Activated CD8-positive, alpha-beta T cell treated with anti-CD3 and anti-CD28 coated beads, Interleukin-2, amount 10 ng/mL, durations not matched to agents 7 days and 5 days (primary cell): ENCODE measurements around the gene ZNF90. TPM values are rescaled to one million over a fixed set of nuclear protein-coding genes. Genes with fewer than 3 reads are reported as not detected.
"Not testable (repeated sequence)": the region's sequence is repeated elsewhere in the genome, so short reads cannot be mapped to it uniquely, and the experiment has no call there.

ENCODE experiments used
- ATAC-seq: fragments of 150-1000 bp; cut with Tn5 transposase; one replicate; pipeline ENCODE4 v1.10.0; 2021; ENCODE audit warnings: moderate library complexity
- CTCF ChIA-PET: fragments of 350-600 bp; sonication (Branson Sonifier 250); formaldehyde crosslinking; loops from one replicate; lab custom pipeline; 2021; ENCODE audit warnings: antibody characterized with exemption; lab: Charles Lee
- POLR2A ChIA-PET: fragments of 350-600 bp; sonication (Branson Sonifier 250); formaldehyde crosslinking; loops from one replicate; lab custom pipeline; 2021; ENCODE audit warnings: antibody characterized with exemption; lab: Charles Lee
- DNase-seq: peaks from one replicate; pipeline ENCODE4 v3.0.0-alpha.2; 2020
- H3K27ac Mint-ChIP-seq: one replicate; pipeline ENCODE4 v1.8.0; 2021; ENCODE audit warnings: mild to moderate bottlenecking, mixed read lengths
- H3K27me3 Mint-ChIP-seq: one replicate; pipeline ENCODE4 v1.8.0; 2021; ENCODE audit warnings: low read depth, mixed read lengths
- H3K36me3 Mint-ChIP-seq: one replicate; pipeline ENCODE4 v1.8.0; 2021; ENCODE audit warnings: low read depth, mixed read lengths
- H3K4me1 Mint-ChIP-seq: one replicate; pipeline ENCODE4 v1.8.0; 2021; ENCODE audit warnings: low read depth, mixed read lengths
- H3K4me3 Mint-ChIP-seq: one replicate; pipeline ENCODE4 v1.8.0; 2021; ENCODE audit warnings: mild to moderate bottlenecking, mixed read lengths
- H3K9me3 Mint-ChIP-seq: one replicate; pipeline ENCODE4 v1.8.0; 2022; ENCODE audit warnings: mixed read lengths; ENCODE audit not compliant: insufficient read depth
- total RNA-seq, 2 experiments: library from RNA; stranded (reverse); gene quantifications; one replicate each; pipeline ENCODE4 v1.2.3, GENCODE V29; 2021

Gene ZNF90
- total RNA-seq, 2 experiments from 2014 or later = 16.2 to 17.0 TPM

DNA sequence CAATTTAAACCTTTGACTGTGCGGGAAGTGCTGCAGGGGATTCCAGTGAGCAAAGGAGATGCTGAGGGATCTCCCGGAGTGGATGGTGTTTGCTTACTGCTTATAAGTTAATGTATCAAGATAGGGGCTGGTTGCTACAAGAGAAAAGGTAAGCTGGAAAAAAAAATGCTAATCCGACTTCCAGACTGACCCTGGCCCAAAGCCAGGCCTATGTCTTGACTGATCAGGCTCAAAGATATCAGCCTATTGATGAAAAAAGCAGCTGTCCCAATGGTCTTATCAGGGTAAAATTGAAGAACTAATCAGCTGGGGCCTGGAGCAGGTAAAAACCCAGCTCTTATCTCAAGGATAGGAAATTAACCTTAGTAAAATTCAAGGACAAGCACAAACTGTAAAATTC lies 10.9 kb upstream of the ZNF90 start:
- Mint-ChIP-seq H3K9me3 (peaks cover 24% of the 10 kb centered on the region), H3K4me3 (no peak overlapping the region), H3K4me1 (no peaks in the 10 kb centered on the region), H3K27ac (no peak overlapping the region), H3K27me3 (no peaks in the 10 kb centered on the region), H3K36me3 (peaks cover 2% of the 10 kb centered on the region)
- CTCF ChIA-PET = interaction anchor here (2.2 kb wide), 1 partner anchor 11 kb away, joined by 5 read pairs; the partner anchor contains the start of gene ZNF90
- POLR2A ChIA-PET = no interaction called here
- DNase-seq (no peak), ATAC-seq (no peak)

DNA sequence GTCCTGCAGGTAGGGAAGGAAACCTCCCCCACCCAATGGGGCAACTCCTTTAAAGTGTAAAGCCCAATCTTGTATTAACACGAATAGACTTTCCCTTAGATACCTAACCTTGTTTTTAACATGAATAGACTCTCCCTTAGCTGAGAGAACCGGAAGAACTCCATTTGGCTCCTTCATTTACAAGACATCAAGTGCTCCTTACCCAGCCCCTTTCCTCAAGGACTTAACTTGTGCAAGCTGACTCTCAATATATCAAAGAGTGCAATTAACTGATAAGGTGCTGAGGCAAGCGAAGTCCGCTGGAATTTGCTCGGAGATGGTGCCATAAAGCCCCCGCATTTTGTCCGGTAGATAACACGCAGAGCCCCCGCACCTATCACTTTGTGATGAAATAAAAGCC lies 9.9 kb upstream of the ZNF90 start:
- Mint-ChIP-seq H3K27ac (no peak overlapping the region), H3K27me3 (no peaks in the 10 kb centered on the region), H3K4me3 (no peak overlapping the region), H3K4me1 (no peaks in the 10 kb centered on the region), H3K9me3 (peaks cover 29% of the 10 kb centered on the region), H3K36me3 (peaks cover 2% of the 10 kb centered on the region)
- POLR2A ChIA-PET = interaction anchor here (0.6 kb wide), 1 partner anchor 112 kb away, joined by 3 read pairs; no protein-coding TSS in a partner anchor
- DNase-seq (no peak), ATAC-seq (no peak)
- CTCF ChIA-PET = interaction anchor here (2.2 kb wide), 1 partner anchor 10 kb away, joined by 5 read pairs; the partner anchor contains the start of gene ZNF90

DNA sequence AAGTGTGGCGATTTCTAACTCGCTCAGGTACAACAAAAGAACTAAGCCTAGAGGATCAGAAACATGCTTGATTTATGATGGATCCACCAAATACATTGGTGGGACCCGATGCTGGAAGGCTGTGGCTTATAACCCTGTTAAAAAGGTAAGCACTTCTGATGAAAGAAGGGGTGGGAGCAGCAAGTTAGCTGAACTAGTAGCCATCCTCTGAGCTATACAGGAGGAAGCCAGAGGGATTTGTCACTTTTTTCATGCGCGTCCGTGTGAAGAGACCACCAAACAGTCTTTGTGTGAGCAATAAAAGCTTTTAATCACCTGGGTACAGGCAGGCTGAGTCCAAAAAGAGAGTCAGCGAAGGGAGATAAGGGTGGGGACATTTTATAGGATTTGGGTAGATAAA lies 9.2 kb upstream of the ZNF90 start:
- DNase-seq, ATAC-seq, H3K27me3 Mint-ChIP-seq, POLR2A ChIA-PET, H3K36me3 Mint-ChIP-seq, CTCF ChIA-PET, H3K4me1 Mint-ChIP-seq, H3K27ac Mint-ChIP-seq, H3K4me3 Mint-ChIP-seq: not testable (repeated sequence)
- peaks cover 29% of the 10 kb centered on the region for H3K9me3 Mint-ChIP-seq

DNA sequence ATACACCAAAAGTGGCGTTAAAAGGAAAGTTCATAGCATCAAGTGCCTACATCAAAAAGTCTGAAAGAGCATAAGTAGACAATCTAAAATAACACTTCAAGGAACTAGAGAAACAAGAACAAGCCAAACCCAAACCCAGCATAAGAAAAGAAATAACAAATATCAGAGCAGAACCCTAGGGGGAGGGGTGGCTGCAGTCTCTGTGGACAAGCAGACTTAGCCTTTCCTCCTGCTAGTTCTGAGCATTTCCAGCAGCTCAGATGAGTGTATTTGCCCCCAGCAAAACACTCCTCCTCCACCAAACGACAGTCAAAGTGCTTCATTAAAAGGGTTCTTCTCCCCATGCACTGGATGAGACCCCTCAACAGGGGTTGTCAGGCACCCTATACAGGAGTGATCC lies 7.1 kb upstream of the ZNF90 start:
- H3K4me3 Mint-ChIP-seq = no peak overlapping the region
- ATAC-seq (no peak), DNase-seq (no peak)
- POLR2A ChIA-PET = no interaction called here
- no peak overlapping the region for H3K27ac Mint-ChIP-seq
- H3K27me3 Mint-ChIP-seq = no peaks in the 10 kb centered on the region
- CTCF ChIA-PET = no interaction called here
- peaks cover 2% of the 10 kb centered on the region for H3K36me3 Mint-ChIP-seq
- peaks cover 29% of the 10 kb centered on the region for H3K9me3 Mint-ChIP-seq
- H3K4me1 Mint-ChIP-seq = no peaks in the 10 kb centered on the region

DNA sequence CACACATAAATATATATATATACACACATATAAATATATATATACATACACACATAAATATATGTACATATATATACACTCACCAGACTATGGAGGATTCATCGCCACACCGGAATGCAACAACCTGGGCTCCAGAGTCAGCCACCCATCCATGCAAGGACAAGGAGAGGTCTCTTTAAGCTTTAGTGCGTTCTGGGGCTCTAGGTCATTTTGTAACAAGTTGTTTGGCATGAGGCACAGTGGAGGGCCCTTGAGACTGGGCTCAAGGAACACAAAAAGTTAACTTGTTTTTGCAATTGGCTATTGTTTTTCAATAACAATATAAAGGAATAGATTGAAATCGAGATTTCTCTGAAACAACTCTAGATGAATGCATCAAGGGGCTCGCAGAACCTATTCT lies 4.9 kb upstream of the ZNF90 start:
- Mint-ChIP-seq H3K4me1 (peaks cover 2% of the 10 kb centered on the region), H3K36me3 (peaks cover 6% of the 10 kb centered on the region), H3K9me3 (peaks cover 28% of the 10 kb centered on the region), H3K27ac (no peak overlapping the region), H3K4me3 (no peak overlapping the region), H3K27me3 (no peaks in the 10 kb centered on the region)
- ATAC-seq = no peak
- ChIA-PET CTCF (no interaction called here), POLR2A (no interaction called here)
- no peak for DNase-seq

DNA sequence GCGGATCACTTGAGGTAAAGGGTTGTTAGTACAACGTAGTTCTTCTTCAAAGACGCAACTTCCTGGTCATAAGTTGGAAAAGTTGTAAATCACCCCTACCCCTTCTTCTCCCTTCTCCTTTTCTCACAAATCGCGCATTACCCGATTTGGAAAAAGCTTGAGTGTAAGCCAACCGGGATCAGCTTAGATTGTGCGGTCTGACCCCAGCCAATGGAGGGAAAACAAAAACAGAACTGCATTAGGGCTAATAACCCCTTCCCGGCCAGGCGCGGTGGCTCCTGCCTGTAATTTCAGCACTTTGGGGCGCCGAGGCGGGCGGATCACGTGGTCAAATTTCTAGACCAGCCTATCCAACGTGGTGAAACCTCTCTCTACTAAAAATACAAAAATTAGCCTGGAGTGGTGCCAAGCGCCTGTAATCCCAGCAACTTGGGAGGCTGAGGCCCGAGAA lies 806 bp downstream of the ZNF90 start:
- H3K36me3 Mint-ChIP-seq = peaks cover 50% of the 10 kb centered on the region
- peak overlapping the region; percentile 82 for H3K27ac Mint-ChIP-seq
- no peaks in the 10 kb centered on the region for H3K27me3 Mint-ChIP-seq
- CTCF ChIA-PET = interaction anchor here (1.1 to 1.5 kb wide), 2 partner anchors 11 to 235 kb away, joined by 3 to 5 read pairs; no protein-coding TSS in a partner anchor
- ATAC-seq = no peak
- POLR2A ChIA-PET = interaction anchor here (0.6 to 2.9 kb wide), 6 partner anchors 24 to 942 kb away, joined by 3 to 13 read pairs (median 6); partner anchors contain the start of genes ZNF253, ZNF430, ZNF486 and ZNF682
- H3K4me1 Mint-ChIP-seq = peaks cover 21% of the 10 kb centered on the region
- H3K9me3 Mint-ChIP-seq = peaks cover 14% of the 10 kb centered on the region
- DNase-seq = peak; percentile 40
- H3K4me3 Mint-ChIP-seq = peak overlapping the region; percentile 90

DNA sequence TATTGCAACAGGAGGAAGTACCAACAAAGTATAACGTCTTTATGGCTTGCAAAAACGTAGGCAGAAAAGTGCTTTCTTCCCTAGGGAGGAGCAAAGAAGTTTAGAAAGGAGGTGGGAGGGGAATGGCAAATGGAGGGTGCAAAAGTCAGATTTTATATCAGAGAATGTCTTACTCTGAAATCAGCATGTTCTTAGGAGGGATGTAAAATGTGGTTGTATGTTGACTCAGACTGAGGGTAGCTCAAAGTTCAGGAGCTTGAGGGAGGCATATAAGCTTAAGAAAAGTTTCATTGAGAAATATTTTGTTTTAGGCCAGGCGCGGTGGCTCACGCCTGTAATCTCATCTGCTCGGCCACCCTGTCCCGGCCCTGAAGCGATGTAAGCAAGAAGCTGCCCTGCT lies 1.7 kb downstream of the ZNF90 start:
- no peak overlapping the region for H3K27ac Mint-ChIP-seq
- peaks cover 21% of the 10 kb centered on the region for H3K4me1 Mint-ChIP-seq
- POLR2A ChIA-PET = interaction anchor here (2.9 kb wide), 1 partner anchor 40 kb away, joined by 13 read pairs; the partner anchor contains the start of gene ZNF682
- H3K36me3 Mint-ChIP-seq = peaks cover 55% of the 10 kb centered on the region
- H3K27me3 Mint-ChIP-seq = no peaks in the 10 kb centered on the region
- CTCF ChIA-PET = no interaction called here
- DNase-seq = no peak
- peak overlapping the region; percentile 24 for H3K4me3 Mint-ChIP-seq
- ATAC-seq = no peak
- H3K9me3 Mint-ChIP-seq = peaks cover 14% of the 10 kb centered on the region

DNA sequence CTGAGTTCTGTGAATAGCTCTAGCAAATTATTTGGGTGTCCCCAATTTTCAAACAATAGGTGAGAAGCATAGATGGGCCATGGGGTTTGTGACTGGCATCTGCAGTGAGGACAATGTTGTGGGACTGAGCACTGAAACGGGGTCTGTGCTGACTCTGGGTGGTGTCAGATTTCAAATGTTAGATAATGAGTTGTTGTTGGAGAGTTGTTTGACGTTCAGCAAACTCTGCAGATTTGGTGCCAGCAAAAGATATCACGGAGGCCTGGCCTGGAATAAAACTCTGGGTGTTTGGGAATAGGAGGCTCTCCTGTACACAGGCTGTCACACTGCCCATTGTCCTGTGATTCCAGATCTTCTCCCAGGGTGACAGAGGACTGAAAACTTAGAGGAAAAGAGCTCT lies 2.9 kb downstream of the ZNF90 start:
- H3K27ac Mint-ChIP-seq = no peak overlapping the region
- H3K36me3 Mint-ChIP-seq = peaks cover 58% of the 10 kb centered on the region
- ChIA-PET POLR2A (no interaction called here), CTCF (no interaction called here)
- no peaks in the 10 kb centered on the region for H3K27me3 Mint-ChIP-seq
- H3K9me3 Mint-ChIP-seq = peaks cover 14% of the 10 kb centered on the region
- no peak overlapping the region for H3K4me3 Mint-ChIP-seq
- DNase-seq (no peak), ATAC-seq (no peak)
- peaks cover 21% of the 10 kb centered on the region for H3K4me1 Mint-ChIP-seq

DNA sequence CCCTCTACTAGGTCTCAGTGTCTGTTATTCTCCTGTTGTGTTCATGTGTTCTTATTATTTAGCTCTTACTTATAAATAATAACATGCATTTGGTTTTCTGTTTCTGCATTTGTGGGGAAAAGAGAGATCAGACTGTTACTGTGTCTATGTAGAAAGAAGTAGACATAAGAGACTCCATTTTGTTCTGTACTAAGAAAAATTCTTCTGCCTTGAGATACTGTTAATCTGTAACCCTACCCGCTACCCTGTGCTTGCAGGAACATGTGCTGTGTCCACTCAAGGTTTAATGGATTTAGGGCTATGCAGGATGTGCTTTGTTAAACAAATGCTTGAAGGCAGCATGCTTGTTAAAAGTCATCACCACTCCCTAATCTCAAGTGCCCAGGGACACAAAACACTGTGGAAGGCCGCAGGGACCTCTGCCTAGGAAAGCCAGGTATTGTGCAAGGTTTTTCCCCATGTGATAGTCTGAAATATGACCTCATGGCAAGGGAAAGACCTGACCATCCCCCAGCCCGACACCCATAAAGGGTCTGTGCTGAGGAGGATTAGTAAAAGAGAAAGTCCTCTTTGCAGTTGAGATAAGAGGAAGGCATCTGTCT lies 4.5 kb downstream of the ZNF90 start:
- peaks cover 64% of the 10 kb centered on the region for H3K36me3 Mint-ChIP-seq
- DNase-seq, H3K27me3 Mint-ChIP-seq, CTCF ChIA-PET, H3K27ac Mint-ChIP-seq, H3K4me3 Mint-ChIP-seq, ATAC-seq: not testable (repeated sequence)
- H3K9me3 Mint-ChIP-seq = peaks cover 18% of the 10 kb centered on the region
- H3K4me1 Mint-ChIP-seq = peaks cover 21% of the 10 kb centered on the region
- POLR2A ChIA-PET = interaction anchor here (0.7 kb wide), 1 partner anchor 43 kb away, joined by 3 read pairs; the partner anchor contains the start of gene ZNF682

DNA sequence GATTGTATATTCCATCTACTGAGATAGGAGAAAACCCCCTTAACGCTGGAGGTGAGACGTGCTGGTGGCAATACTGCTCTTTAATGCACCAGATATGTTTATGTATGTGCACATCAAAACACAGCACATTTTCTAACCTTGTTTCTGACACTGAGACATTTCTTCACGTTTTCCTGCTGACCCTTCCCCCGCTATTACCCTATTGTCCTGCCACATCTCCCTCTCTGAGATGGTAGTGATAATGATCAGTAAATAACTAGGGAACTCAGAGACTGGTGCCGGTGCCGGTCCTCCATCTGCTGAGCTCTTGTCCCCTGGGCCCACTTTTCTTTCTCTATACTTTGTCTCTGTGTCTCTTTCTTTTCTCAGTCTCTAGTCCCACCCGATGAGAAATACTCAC lies 5.1 kb downstream of the ZNF90 start:
- H3K4me3 Mint-ChIP-seq, DNase-seq, POLR2A ChIA-PET, ATAC-seq, H3K27ac Mint-ChIP-seq, H3K27me3 Mint-ChIP-seq: not testable (repeated sequence)
- H3K36me3 Mint-ChIP-seq = peaks cover 66% of the 10 kb centered on the region
- peaks cover 22% of the 10 kb centered on the region for H3K9me3 Mint-ChIP-seq
- CTCF ChIA-PET = interaction anchor here (0.6 kb wide), 1 partner anchor 557 kb away, joined by 3 read pairs; no protein-coding TSS in a partner anchor
- H3K4me1 Mint-ChIP-seq = peaks cover 19% of the 10 kb centered on the region

DNA sequence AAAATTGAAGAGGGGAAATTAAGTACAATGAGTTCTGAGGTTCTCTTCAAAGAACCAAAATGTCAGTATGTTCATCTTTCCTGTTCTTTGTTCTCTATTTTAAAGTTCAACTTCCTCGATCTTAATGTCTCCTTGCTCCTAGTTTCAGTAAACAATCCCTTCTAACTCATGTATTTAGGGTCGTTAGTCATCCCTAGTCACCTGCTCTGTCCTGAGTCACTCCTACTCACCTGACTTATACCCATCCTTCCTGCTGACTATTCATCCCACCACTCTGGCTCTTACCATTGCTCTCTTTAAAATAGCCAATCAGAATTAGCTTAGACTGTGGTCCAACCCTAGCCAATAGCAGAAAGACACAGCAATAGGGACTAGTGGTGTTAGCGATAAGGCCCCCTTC lies 24.3 kb downstream of the ZNF90 start:
- Mint-ChIP-seq H3K4me1 (peaks cover 2% of the 10 kb centered on the region), H3K9me3 (peaks cover 50% of the 10 kb centered on the region), H3K36me3 (peaks cover 88% of the 10 kb centered on the region), H3K27me3 (no peaks in the 10 kb centered on the region), H3K4me3 (no peak overlapping the region), H3K27ac (no peak overlapping the region)
- ATAC-seq = no peak
- ChIA-PET POLR2A (no interaction called here), CTCF (no interaction called here)
- no peak for DNase-seq

DNA sequence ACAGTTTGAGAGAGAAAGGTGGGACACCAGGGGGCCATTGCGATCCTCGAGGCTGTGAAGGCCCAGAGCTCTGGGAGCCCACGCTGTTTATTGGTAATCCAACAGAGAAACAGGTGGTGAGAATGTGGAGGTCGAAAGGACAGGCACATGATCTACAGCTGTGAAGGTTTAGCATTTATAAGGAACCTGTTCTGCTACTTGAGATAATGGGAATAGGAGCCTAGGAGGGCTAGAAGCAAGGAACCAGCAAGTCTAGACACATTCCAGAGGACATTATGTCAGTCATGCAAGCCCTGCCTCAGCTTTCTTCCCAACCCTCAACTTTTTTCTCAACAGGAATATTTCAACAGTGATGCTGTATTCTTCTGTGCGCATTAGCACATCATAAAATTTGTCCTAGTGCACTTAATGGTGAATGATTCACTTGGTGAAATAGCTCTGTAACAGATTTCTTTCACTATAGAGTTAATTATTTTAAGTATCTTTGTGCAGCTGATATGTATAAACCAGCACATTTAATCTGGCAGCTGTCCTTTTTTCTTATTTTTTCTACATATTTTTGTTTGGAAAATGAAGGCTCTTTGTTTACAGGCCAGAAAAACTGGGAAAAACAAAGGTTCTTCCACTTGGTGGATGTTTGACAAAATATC lies 25.4 kb downstream of the ZNF90 start:
- H3K27me3 Mint-ChIP-seq = no peaks in the 10 kb centered on the region
- H3K27ac Mint-ChIP-seq = no peak overlapping the region
- CTCF ChIA-PET = no interaction called here
- H3K9me3 Mint-ChIP-seq = peaks cover 40% of the 10 kb centered on the region
- H3K4me3 Mint-ChIP-seq = no peak overlapping the region
- ATAC-seq (no peak), DNase-seq (no peak)
- POLR2A ChIA-PET = no interaction called here
- peaks cover 2% of the 10 kb centered on the region for H3K4me1 Mint-ChIP-seq
- peaks cover 84% of the 10 kb centered on the region for H3K36me3 Mint-ChIP-seq
